ENCODE measurements around the gene TBCD.

DNA sequence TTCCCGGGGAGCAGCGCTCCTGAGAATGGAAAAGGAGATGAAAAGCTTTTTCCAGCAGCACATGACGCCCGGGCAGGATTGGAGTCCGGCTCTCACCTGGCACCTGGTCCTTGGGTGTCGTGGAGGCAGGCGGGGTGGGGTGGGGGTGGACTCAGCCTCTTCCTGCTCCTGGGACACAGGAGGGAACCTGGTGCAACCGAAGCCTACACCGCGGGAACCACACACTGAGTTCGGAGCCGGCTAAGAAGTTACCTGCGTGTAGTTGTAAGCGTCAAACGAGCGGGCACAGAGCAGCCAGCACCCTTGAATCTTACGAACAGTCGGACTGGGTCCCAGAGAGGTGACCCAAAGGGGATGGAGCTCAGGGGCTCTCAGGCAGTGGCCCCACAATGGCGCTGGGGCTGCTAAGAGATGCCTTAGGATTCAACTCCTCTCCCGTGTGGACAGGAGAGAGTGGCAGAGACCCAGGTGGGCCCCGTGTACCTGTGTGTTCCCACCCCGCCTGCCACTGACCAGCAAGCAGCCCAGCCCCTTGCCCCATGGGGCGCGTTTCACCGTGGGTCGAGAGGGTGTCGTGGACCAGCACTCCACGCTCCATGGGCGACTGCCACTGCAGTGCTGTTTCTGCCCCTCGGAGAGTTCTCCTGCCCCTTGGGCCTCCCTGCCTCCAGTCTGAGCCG lies 221.7 kb downstream of the TBCD start:
- TF ChIP-seq EZH2 (optimal IDR thresholded peaks at IDR 0.05; ENCODE audit: low read depth, low read length) (no peak), EZH2phosphoT487 (IDR thresholded peaks at IDR 0.05; ENCODE audit: low read length) (no peak)
- TF ChIP-seq, protein P1, sequence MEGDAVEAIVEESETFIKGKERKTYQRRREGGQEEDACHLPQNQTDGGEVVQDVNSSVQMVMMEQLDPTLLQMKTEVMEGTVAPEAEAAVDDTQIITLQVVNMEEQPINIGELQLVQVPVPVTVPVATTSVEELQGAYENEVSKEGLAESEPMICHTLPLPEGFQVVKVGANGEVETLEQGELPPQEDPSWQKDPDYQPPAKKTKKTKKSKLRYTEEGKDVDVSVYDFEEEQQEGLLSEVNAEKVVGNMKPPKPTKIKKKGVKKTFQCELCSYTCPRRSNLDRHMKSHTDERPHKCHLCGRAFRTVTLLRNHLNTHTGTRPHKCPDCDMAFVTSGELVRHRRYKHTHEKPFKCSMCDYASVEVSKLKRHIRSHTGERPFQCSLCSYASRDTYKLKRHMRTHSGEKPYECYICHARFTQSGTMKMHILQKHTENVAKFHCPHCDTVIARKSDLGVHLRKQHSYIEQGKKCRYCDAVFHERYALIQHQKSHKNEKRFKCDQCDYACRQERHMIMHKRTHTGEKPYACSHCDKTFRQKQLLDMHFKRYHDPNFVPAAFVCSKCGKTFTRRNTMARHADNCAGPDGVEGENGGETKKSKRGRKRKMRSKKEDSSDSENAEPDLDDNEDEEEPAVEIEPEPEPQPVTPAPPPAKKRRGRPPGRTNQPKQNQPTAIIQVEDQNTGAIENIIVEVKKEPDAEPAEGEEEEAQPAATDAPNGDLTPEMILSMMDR (IDR thresholded peaks at IDR 0.05; ENCODE audit: low read length) = no peak
